HG02610 (cell line): ENCODE results near the gene TIGD1.

Source experiments
- ATAC-seq: cut with Tn5 transposase; IDR thresholded peaks from one replicate; pipeline ENCODE4 v1.9.1; 2021; ENCODE audit warnings: mild to moderate bottlenecking, moderate library complexity; ENCODE audit not compliant: unreplicated experiment

Gene TIGD1

GRCh38 chr2:232502911-232503808, 47.2 kb downstream of the TIGD1 start:
- no peak for ATAC-seq

- ATAC-seq, result no peak
These were observed 47.8 kb downstream of the TIGD1 start for GRCh38 chr2:232502511-232502910.

DNA sequence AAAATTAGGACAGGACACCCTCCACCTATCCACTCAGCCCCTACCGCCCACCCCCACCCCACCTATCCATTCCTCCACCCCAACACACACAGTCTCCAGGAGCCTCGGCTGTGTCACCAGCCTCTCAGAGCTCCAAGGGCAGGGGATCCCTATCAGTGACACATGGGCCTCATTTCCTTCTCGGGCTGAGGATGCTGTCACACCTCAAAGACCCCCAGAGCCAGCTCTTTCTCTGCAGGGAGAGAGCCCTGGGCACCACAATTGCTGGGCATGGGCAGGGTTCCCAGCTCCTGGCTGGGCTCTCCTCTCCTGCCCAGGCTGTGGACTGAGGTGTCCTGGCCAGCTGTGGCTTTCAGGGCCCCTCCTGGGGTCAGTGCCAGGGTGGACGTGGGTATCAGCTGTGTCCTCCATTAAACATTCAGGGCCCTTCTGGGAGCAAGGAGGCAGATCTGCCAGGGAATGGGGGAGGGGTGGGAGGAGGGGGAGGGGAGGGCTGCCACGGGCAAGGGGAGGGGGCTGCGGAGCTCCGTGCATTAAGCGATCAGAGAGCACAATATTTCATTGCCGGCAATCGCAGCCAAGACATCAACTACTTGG, 48.5 kb downstream of the TIGD1 start:
- no peak for ATAC-seq

DNA sequence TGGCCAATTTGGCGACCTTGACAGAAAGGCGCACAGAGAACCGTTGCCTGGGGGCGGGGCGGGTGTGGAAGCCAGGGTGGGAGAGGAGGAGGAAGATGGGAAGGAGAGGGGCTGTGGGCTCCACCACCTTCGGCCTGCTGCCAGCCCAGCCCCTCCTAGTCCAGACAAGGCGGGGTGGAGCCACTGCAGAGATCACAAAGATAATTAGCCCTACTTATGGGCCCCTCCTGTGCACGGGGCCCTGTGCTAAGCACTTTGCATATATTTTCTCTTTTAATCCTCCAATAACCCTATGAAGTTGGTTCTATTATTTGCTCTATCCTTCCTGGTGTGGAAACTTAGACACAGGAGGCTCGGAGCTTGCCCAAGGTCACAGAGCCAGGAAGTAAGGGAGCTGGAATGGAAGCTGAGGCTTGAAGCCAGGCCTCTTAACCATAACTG, 49.0 kb downstream of the TIGD1 start:
- no peak for ATAC-seq

- no peak for ATAC-seq
These were observed 51.9 kb downstream of the TIGD1 start for GRCh38 chr2:232498452-232498851.
